Body of pancreas (tissue), 4 donors: ENCODE measurements around the gene ANKLE1. TPM values are rescaled to one million over a fixed set of nuclear protein-coding genes. Genes with fewer than 3 reads are reported as not detected.

Source experiments
- ATAC-seq: fragments of 150-250 bp; one replicate; pipeline ENCODE4 v1.9.1; 2016
- DNase-seq, 4 donors: peaks; one replicate each; pipeline ENCODE4 v3.0.0-alpha.2; 2019
- H3K27ac ChIP-seq, 4 donors: fragments of 200-600 bp; sonication (generic); 1 replicate in 3 of 4; 2 replicates in 1 of 4; pipeline versions ENCODE4 v1.5.1 to v1.6.1; 2016 to 2019; ENCODE audit warnings: mild to moderate bottlenecking in 1 of 4, mixed read lengths in 1 of 4, moderate library complexity in 1 of 4
- H3K27me3 ChIP-seq, 2 donors: fragments of 200-600 bp; sonication (generic); one replicate each; pipeline ENCODE4 v1.6.0; 2016; ENCODE audit warnings: mild to moderate bottlenecking in 1 of 2
- H3K36me3 ChIP-seq, 2 donors: fragments of 200-600 bp; sonication (generic); replicated peaks in 1 of 2; 2 replicates each; pipeline ENCODE4 v1.5.1; 2016; ENCODE audit warnings: low read depth in 2 of 2; ENCODE audit not compliant: insufficient read depth in 1 of 2
- H3K4me1 ChIP-seq: fragments of 200-600 bp; sonication (generic); one replicate; pipeline ENCODE4 v1.6.0; 2016
- H3K4me3 ChIP-seq, 2 donors: fragments of 200-600 bp; sonication (generic); 1 replicate in 1 of 2; 2 replicates in 1 of 2; pipeline ENCODE4 v1.5.1; 2016 to 2019
- H3K9me3 ChIP-seq, 3 donors: fragments of 200-600 bp; sonication (generic); 1 replicate in 2 of 3; 2 replicates in 1 of 3; pipeline ENCODE4 v1.5.1; 2016
- CTCF ChIP-seq, 7 experiments: fragments of 450-650 bp in 4 of 7; fragments of 200-600 bp in 3 of 7; sonication (generic) in 3 of 7; IDR thresholded peaks; one replicate each; pipeline ENCODE4 v1.5.1; 2016 to 2019; ENCODE audit warnings: antibody characterized with exemption in 7 of 7
- POLR2A ChIP-seq, 3 donors: fragments of 450-650 bp; IDR thresholded peaks; one replicate each; pipeline ENCODE4 v1.6.1; 2016; ENCODE audit warnings: antibody characterized with exemption in 3 of 3, mild to moderate bottlenecking in 2 of 3
- WGBS, 2 donors: methylation state at CpG; one replicate each; pipeline ENCODE4 v1.1.5; 2017; 5-methylcytosine and 5-hydroxymethylcytosine counted together
- intact Hi-C: fragments of 100-400 bp; cut with DNase I; formaldehyde crosslinking; loops from one replicate; pipeline ENCODE4 v1.15.1; 2023
- total RNA-seq, 2 donors: library from RNA; depleted of rRNA; stranded (reverse); fragments of >200 nt; gene quantifications; one replicate each; pipeline ENCODE4 v1.1.0, GENCODE V29; 2016

Gene ANKLE1
- total RNA-seq, 2 donors from 2014 or later = 0.33 TPM; not detected in 1

DNA sequence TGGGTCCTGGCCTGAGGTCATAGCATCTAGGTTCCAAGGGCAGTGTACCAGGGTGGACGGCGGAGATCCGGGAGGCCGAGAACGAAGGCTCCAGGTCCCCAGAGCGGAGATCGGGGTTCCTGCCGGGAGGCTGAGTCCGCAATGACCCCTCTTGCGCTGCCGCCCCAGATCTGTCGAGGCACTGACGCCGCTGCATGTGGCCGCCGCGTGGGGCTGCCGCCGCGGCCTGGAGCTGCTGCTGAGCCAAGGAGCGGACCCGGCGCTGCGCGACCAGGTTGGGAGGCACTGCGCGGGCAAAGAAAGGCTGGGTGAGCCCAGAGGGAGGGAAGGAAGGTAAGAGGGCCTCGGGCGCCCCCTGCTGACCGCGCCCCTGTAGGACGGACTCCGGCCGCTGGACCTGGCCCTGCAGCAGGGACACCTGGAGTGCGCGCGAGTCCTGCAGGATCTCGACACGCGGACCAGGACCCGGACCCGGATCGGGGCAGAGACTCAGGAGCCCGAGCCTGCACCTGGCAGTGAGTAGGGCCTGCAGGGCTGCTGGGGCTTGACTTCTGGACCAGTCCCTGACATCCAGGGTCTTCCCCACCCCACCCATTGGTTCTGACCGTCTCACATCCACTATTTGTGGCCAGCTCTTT lies 906 bp downstream of the ANKLE1 start:
- Histone ChIP-seq H3K9me3 (no peaks in the 10 kb centered on the region), H3K27ac (no peak overlapping the region), H3K36me3 (no peaks in the 10 kb centered on the region), H3K27me3 (peaks cover 0 to 10% of the 10 kb centered on the region in 2 donors), H3K4me3 (no peak overlapping the region), H3K4me1 (peaks cover 17% of the 10 kb centered on the region)
- WGBS, 2 donors = 3 to 67% methylated on average over 1 to 44 of the region's 45 CpGs
- peak; percentile 99 for ATAC-seq
- peak; percentile 89 to 93 (median 90) for DNase-seq
- intact Hi-C loops = loop anchor here (5.0 kb wide), 2 partner anchors 80 to 215 kb away; no protein-coding TSS in a partner anchor
- TF ChIP-seq POLR2A (IDR thresholded peaks at IDR 0.05) = no peak
- peak; percentile 92 to 96 (median 94) for TF ChIP-seq CTCF (IDR thresholded peaks at IDR 0.05)

DNA sequence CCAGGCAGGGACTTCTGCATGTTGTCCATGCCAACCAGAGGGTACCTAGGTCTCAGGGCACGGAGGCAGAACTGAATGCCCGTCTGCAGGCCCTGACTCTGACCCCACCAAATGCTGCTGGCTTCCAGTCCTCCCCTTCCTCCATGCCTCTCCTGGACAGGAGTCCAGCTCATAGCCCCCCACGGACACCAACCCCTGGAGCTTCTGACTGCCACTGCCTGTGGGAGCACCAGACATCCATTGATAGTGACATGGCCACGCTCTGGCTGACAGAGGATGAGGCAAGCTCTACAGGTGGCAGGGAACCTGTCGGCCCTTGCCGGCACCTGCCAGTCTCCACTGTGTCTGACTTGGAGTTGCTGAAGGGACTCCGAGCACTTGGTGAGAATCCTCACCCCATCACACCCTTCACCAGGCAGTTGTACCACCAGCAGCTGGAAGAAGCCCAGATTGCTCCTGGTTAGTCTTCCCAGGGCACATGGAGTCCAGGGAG lies 1.8 kb downstream of the ANKLE1 start:
- ATAC-seq = no peak
- intact Hi-C loops = loop anchor here (5.0 kb wide), 2 partner anchors 81 to 216 kb away; no protein-coding TSS in a partner anchor

GRCh38 chr19:17285415-17286135 lies 3.9 kb downstream of the ANKLE1 start:
- Histone ChIP-seq H3K4me3 (no peak overlapping the region), H3K9me3 (no peaks in the 10 kb centered on the region), H3K27ac (no peak overlapping the region), H3K4me1 (peaks cover 17% of the 10 kb centered on the region), H3K36me3 (no peaks in the 10 kb centered on the region), H3K27me3 (peaks cover 0 to 10% of the 10 kb centered on the region in 2 donors)
- no peak for ATAC-seq
- DNase-seq = no peak
- intact Hi-C loops = no loop called here
- TF ChIP-seq CTCF (IDR thresholded peaks at IDR 0.05) (no peak), POLR2A (IDR thresholded peaks at IDR 0.05) (no peak)
- 82 to 85% methylated on average over 15 to 18 of the region's 18 CpGs for WGBS, 2 donors

More for the DNA sequence above, 1.8 kb downstream of the ANKLE1 start:
- Histone ChIP-seq H3K27me3 (peaks cover 0 to 10% of the 10 kb centered on the region in 2 donors), H3K36me3 (no peaks in the 10 kb centered on the region), H3K27ac (no peak overlapping the region), H3K9me3 (no peaks in the 10 kb centered on the region), H3K4me1 (peaks cover 17% of the 10 kb centered on the region), H3K4me3 (no peak overlapping the region)
- WGBS, 2 donors = 76 to 80% methylated on average over 1 to 7 of the region's 7 CpGs
- no peak for DNase-seq
- TF ChIP-seq POLR2A (IDR thresholded peaks at IDR 0.05) = no peak
- no peak for TF ChIP-seq CTCF (IDR thresholded peaks at IDR 0.05)

DNA sequence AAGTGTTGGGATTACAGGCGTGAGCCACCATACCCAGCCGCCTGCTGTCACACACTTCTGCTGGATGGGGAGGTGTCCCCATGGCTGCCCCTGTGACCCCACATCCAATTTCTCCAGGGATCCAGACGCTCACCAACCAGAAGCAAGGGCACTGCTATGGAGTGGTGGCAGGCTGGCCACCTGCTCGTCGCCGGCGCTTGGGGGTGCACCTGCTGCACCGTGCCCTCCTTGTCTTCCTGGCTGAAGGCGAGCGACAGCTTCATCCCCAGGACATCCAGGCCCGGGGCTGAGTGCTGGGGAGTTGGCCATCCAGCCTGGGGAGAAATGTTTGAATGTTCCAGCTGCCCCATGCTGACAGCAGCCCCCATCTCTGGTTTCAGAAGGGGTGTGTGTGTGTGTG lies 4.6 kb downstream of the ANKLE1 start:
- Histone ChIP-seq H3K36me3 (no peaks in the 10 kb centered on the region), H3K4me3 (no peak overlapping the region), H3K27me3 (peaks cover 0 to 10% of the 10 kb centered on the region in 2 donors), H3K9me3 (no peaks in the 10 kb centered on the region), H3K4me1 (peaks cover 17% of the 10 kb centered on the region), H3K27ac (no peak overlapping the region)
- no peak for TF ChIP-seq POLR2A (IDR thresholded peaks at IDR 0.05)
- 78% methylated on average over 11 of the region's 11 CpGs; no CpG with 5 or more reads in 1 of the 2 donors for WGBS, 2 donors
- DNase-seq (no peak), ATAC-seq (no peak)
- intact Hi-C loops = no loop called here

DNA sequence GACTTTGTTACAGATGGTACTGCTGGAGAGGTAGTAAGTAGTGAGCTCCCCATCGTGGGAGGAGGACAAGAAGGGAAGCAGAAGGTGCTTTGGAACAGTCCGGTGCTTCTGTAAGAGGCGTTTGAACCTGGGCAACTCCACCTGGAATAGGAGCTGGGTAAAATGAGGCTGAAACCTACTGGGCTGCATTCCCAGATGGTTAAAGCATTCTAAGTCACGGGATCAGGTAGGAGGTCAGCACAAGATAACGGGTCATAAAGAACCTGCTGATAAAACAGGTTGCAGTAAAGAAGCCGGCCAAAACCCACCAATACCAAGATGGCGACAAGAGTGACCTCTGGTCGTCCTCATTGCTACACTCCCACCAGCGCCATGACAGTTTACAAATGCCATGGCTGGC lies 5.1 kb downstream of the ANKLE1 start:
- ATAC-seq (no peak), DNase-seq (no peak)
- Histone ChIP-seq H3K36me3 (no peaks in the 10 kb centered on the region), H3K4me1 (peaks cover 12% of the 10 kb centered on the region), H3K9me3 (no peaks in the 10 kb centered on the region), H3K27ac (no peak overlapping the region), H3K4me3 (no peak overlapping the region), H3K27me3 (peaks cover 0 to 6% of the 10 kb centered on the region in 2 donors)
- no peak for TF ChIP-seq POLR2A (IDR thresholded peaks at IDR 0.05)
- no peak for TF ChIP-seq CTCF (IDR thresholded peaks at IDR 0.05)
- 74 to 79% methylated on average over 9 of the region's 9 CpGs for WGBS, 2 donors
- intact Hi-C loops = no loop called here
